Activated CD4-positive, alpha-beta T cell treated with anti-CD3 and anti-CD28 coated beads, Interleukin-2, amount 50 U/mL, for 16 hours (primary cell): Measurements from ENCODE around the gene ALDH1L2.
"Not testable (repeated sequence)": the region's sequence is repeated elsewhere in the genome, so short reads cannot be mapped to it uniquely, and the experiment has no call there.

ENCODE experiments used
- DNase-seq: peaks from one replicate; pipeline ENCODE4 v3.0.0-alpha.2; 2020

ALDH1L2 gene

GRCh38 chr12:105030820-105031807, 53.1 kb downstream of the ALDH1L2 start:
- DNase-seq = peak; percentile 30

DNA sequence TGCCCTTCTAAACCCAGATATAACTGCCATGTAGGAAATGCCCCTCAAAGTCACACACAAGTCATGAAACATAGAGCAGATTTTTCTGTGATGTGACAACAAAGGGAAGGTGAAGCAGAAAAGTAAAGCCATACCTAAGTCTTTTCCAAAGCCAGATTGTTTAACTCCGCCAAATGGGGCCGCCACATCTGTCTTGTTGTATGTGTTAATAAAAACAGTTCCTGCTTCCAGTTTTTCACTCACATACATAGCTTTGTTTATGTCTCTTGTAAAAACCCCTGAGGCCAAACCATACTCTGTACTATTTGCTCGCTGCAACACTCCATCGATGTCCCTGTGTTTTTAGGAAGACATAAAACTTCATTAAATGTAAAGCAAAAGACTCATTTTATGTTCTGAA, 57.8 kb downstream of the ALDH1L2 start:
- no peak for DNase-seq

GRCh38 chr12:105025890-105026289, 58.4 kb downstream of the ALDH1L2 start:
- DNase-seq = no peak

DNA sequence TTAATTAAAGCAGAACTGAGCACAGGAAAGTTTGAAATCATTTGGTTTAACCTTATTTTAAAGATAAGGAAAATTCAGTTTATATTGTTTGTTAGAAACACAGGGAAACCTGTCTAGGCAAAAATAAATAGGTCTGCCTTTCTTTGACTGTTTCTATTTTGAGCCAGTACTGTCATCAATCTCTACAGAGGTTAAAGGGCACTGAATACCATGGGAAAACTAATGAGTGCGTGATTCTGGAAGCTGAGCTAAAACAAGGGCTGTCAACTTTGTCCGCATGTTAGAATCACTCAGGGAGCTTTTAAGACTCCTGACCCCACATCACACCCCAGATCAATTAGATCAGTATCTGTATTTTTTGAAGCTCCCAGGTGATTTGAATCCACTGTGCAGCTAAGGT, 59.3 kb downstream of the ALDH1L2 start:
- DNase-seq = no peak

- no peak for DNase-seq
Measured at GRCh38 chr12:105020241-105020962, 63.9 kb downstream of the ALDH1L2 start.

DNA sequence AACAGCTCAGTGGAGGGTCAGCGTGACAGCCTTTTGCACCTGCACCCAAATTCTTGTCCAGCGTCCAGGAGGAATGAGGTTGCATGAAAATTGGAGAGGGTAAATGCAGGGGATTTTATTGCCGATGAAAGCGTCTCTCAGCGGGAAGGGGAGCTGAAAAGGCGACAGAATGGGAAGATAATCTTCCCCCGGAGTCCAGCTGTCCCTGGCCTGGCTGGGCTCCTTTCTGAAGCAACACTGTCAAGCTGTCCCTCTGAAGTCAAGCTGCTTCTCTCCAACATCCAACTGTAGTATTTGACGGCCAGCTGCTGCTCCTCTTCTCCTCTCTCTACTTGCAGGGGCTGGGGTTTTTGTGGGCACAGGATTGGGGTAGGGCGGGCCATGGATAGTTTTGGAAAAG, 65.5 kb downstream of the ALDH1L2 start:
- DNase-seq = no peak

DNA sequence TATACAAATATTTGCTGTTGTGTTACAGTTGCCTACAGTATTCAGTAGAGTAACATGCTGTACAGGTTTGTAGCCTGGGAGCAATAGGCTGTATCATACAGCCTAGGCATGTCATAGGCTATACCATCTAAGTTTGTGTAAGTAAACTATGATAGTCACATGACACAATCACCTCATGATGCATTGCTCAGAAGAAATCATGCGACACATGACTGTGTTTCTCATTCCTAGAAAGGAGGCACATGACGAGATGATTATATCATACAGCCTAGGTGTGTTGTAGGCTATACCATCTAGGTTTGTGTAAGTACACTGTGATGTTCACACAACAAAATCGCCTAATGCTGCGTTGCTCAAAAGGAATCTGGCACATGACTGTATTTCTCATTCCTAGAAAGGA, 66.2 kb downstream of the ALDH1L2 start:
- peak; percentile 6 for DNase-seq

DNA sequence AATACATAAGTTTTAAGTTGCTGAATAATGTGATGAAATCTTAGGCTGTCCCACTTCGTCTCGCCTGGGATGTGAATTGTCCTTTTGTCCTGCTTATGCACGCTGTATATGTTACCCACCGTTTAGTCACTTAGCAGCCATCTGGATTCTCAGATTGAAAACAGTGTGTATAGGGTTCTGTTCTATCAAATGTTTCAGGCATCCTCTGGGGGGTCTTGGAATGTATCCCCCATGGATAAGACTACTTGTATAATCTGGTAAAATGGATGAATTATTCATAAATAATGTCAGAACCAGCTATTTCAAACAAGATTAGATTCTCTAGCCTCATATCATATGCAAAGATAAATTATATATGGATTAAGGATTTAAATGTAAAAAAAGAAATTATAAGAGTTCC, 68.7 kb downstream of the ALDH1L2 start:
- DNase-seq = no peak

DNA sequence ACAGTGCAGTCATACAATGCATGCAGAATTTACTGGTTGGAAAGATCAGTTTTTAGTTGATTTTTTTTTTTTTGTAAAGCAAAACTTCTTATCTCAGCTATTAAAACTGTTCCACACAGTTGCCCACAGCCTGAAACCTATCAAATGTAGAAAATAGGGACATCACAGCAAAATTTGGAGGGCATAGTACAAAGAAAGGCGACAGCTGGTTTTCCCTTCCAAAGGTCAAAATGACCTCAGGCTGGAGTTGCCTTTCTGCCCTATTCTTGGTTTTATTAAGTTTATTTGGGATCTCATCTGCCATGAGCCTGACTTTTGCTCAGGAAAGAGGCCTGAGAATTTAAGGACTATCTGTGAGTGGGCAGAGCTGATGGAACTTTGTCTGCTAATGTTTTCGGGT, 69.7 kb downstream of the ALDH1L2 start:
- no peak for DNase-seq

DNA sequence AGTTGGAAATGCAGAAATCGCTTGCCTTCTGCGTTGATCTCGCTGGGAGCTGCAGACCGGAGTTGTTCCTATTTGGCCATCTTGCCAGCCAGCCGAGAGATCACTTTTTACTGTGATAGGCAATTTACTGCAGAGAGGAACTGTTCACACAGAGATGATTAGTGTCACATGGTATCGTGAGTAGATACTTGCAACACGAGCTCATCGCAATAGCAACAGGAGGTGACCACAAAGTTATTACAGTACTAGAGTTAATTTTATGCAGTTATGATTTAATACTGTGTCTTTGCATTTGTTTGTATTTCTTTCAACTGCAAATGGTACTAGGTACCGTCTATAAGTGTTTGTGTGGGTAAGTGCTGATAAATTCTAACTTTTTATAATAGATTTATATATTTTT, 70.4 kb downstream of the ALDH1L2 start:
- DNase-seq = no peak

DNA sequence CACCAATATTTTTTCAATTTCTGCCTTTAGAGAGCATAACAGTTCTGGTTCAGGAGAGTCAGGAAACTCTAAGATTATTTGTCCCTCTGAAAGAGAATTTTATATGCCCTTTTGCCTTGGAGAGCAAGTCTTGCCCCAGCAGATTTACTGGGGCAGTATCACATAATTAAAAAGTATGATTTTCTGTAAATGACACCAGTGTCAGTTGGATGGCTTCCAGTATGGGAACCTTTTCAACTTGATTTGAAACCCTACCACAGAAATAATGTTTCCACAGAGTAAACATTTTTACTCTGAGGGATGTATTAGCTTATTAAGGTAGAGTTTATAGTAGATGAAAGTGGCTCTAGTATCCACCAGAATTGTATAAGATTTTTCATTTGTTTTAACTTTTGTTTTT, 82.8 kb downstream of the ALDH1L2 start:
- no peak for DNase-seq

DNA sequence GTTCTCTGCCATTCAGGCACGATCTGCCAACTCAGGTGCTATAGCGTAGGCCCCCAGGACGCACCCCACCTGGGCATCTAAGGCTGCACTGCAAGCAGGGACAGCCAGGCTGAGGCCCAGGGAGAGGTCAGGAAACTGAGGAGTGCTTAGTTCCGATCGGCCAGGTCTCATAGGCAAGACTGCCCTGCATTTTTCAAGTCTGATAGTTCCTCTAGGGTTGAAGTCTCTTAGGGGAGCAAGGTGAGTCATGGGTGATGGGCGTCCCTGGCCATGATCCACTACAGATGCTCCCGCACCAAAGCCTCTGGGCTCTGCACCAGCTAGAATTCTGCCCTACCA, 84.9 kb downstream of the ALDH1L2 start:
- no peak for DNase-seq

DNA sequence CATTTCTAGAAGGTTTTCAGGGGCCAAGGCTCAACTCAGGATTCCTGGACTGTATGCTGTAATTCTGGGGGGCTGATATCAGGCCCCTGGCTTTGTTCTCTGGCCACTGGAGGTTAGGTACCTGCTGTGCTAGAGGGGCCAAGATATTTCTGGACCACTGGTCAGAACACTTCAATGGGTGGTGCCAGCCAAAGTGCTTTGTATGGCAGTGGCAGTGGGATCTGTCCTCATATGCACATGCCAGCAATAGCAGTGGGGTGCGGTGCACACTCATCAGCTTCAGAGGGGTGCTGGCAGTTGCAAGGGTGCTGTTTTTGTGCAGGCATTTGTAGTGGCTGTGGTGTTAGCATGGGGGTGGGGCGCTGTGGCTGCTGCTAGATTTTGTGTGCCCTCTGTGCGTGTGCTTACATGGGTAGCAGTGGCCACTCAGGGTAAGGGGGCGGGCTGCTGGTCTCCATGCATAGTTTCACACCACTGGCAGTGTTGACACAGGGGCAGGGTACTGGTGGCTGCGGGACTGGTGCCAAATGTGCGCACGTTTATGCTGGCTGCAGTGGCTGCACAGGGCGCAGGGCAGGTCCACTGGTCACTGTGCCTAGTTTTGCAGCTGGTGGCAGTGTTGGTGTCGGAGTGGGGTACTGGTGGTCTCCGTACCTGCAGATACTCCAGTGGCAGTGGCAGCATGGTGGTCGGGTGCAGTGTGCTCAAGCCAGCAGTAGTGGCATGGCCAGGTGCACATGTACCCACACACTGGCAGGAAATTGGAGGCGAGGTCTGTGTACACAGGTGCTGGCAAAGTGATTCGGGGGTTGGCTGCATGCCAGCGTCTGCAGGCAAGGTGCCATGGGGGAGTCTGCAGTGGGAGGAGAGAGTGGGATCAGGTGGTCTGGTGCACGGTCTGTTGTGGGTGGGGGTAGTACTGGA, 85.6 kb downstream of the ALDH1L2 start:
- no peak for DNase-seq

DNA sequence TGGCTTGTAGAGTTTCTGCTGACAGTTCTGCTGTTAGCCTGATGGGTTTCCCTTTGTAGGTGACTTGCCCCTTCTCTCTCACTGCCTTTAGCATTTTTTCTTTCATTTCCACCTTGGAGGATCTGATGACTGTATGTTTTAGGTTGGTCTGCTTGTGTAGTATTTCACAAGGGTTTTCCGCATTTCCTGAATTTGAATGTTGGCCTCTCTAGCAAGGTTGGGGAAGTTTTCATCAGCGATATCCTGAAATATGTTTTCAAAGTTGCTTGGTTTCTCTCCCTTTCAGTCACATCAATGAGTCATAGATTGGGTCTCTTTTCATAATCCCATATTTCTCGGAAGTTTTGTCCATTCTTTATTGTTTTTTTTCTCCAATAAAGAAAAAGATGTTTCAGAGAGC, 86.7 kb downstream of the ALDH1L2 start:
- no peak for DNase-seq

DNA sequence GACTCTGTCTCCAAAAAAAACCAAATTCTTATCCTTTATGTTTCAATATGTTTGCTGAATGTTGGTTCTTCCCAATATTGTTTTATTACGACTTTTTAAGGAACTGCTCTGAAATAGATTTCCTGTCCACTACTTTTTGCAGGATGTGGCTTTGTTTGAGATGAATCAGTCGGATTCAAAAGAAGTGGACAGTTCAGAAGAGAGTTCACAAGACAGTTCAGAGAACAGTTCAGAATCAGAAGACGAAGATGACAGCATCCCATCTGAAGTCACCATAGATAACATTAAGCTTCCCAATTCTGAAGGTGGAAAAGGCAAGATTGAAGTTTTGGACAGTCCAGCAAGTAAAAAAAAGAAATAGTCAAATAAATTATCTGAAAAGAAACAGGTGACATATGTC, 89.9 kb downstream of the ALDH1L2 start:
- no peak for DNase-seq

GRCh38 chr12:104991565-104992128, 92.6 kb downstream of the ALDH1L2 start:
- DNase-seq = peak; percentile 12

GRCh38 chr12:104990950-104991349, 93.3 kb downstream of the ALDH1L2 start:
- DNase-seq = no peak

DNA sequence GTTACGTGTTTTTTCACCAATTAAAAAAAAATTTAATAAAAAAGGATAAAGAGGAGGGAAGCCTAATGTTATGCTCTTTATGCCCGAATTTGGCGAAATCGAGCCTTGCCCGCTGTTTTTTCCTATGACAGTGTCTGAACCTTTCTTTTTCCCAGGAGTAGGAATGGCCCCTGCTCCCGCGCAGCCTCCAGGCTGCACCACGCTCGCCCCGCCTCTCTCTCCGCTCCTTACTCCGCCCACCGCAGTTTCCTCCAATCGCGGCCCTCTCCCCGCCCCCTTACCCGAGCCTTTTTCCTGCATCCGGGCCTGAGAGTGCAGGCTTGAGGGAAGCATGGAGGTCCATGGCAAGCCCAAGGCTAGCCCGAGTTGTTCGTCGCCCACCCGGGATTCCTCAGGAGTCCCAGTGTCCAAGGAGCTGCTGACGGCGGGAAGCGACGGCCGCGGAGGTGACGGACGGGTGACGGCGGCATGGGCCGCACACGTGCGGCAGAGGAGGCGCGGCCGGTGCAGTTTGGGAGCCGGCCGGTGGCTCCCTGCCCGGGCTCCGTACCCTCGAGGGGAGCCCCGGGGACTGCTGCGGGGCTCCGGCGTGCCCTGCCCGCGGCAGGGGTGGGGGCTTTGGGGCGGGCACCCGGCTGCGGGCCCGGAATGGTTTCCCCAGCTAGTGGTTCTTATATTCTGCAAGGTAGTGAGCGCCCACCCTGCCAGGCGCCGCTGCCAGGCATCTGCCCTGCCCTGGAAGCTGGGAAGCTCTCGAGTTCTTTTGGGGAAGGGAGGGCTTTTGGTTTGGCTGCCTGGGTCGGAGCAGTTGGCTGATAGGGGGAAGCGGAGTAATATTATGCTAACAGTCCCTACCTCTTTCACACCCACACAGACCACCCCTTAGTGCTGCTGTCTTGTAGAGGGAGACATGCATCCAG, 98.0 kb downstream of the ALDH1L2 start, which contains the start of gene NOPCHAP1:
Gene NOPCHAP1 (plus strand): TSS at position 295 of the 920 bp plus-strand sequence. CDS start 37 bp downstream, at position 332.
- peak; percentile 87 for DNase-seq

DNA sequence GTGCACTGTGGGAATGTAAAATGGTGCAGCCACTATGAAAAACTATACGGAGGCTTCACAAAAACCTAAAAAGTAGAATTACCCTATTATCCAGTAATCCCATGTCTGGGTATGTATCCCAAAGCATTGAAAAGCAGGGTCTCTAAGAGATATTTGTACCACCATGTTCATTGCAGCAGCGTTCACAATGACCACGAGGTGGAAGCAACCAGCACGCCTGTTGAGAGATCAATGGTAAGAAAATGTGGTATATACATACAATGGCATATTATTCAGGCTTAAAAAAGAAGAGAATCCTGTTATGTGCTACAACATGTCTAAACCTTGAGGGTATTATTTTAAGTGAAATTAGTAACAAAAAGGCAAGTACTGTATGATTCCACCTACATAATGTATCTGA, 99.1 kb downstream of the ALDH1L2 start:
- no peak for DNase-seq

DNA sequence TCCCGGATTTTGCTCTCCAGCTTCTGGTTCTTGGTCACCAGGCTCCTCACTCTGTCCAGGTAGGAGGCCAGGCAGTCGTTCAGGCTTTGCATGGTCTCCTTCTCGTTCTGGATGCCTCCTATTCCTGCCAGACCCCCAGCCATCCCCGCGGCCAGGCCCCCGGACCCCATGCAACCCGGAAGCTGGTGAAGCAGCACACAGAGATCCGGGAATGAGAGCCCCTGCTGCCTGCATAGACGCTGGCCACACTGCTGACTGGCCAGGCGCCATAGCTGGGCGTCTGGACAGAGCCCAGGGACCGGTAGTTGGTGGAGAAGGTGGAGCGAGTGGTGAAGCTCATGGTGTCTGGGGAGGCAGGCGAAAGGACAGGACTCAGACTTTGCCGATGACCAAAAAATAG, 106.6 kb downstream of the ALDH1L2 start:
- not testable (repeated sequence) for DNase-seq

DNA sequence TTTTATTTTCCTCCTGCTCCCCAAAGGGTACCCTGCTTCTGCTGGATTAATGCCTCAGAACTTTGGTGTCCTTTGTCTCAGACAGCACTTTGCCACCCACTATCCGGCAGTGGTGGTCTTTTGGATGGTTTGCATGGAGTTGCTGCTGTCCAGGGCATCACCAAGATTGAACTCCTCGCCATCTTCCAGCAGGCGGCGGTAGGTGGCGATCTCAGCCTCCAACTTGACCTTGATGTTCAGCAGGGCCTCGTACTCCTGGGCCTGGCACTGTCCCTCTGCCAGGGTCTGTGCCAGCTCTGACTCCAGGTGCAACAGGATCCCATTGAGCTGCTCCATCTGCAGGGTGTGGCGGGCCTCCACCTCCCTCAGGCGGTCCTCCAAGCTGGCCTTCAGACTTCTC, 107.6 kb downstream of the ALDH1L2 start:
- no peak for DNase-seq
